GM12878 (cell line): ENCODE data around the gene GSKIP.

Experiments used
- ETV6 ChIP-seq, 2 experiments: fragments of 450-650 bp in 1 of 2; IDR thresholded peaks in 1 of 2; conservative IDR thresholded peaks in 1 of 2; 2 replicates each; pipeline ENCODE4 v1.6.1; 2014; ENCODE audit warnings: antibody characterized with exemption in 1 of 2, borderline replicate concordance in 1 of 2, low read depth in 1 of 2, mild to moderate bottlenecking in 1 of 2, moderate library complexity in 1 of 2
- LARP7 ChIP-seq: fragments of 450-650 bp; IDR thresholded peaks from 2 replicates; pipeline ENCODE4 v1.6.1; 2017; ENCODE audit warnings: mild to moderate bottlenecking
- MEF2A ChIP-seq: IDR thresholded peaks from 2 replicates; pipeline ENCODE4 v1.6.1; 2011; ENCODE audit warnings: low read depth, mild to moderate bottlenecking, low read length, moderate library complexity; ENCODE audit not compliant: insufficient read depth
- POLR2A ChIP-seq: IDR thresholded peaks from 2 replicates; pipeline ENCODE4 v1.6.1; 2011; ENCODE audit warnings: low read depth, mild to moderate bottlenecking, low read length
- USF2 ChIP-seq: IDR thresholded peaks from 2 replicates; pipeline ENCODE4 v1.6.1; 2011; ENCODE audit warnings: low read depth, low read length, improper control_type of control experiment, borderline replicate concordance
- ZNF24 ChIP-seq: fragments of 450-650 bp; IDR thresholded peaks from 2 replicates; pipeline ENCODE4 v1.6.1; 2017; ENCODE audit warnings: antibody characterized with exemption, mild to moderate bottlenecking
- TF ChIP-seq, protein P1 (sequence below), 3 experiments: IDR thresholded peaks in 2 of 3; conservative IDR thresholded peaks in 1 of 3; 2 replicates each; pipeline ENCODE4 v1.5.1; 2011; ENCODE audit warnings: low read depth in 3 of 3, low read length in 3 of 3, mild to moderate bottlenecking in 3 of 3, control low read depth in 2 of 3, moderate library complexity in 2 of 3, inconsistent platforms in 1 of 3, mixed read lengths in 1 of 3; ENCODE audit not compliant: control insufficient read depth in 2 of 3, insufficient read depth in 1 of 3; ENCODE audit errors: extremely low read depth in 1 of 3

- TF ChIP-seq, protein P1, sequence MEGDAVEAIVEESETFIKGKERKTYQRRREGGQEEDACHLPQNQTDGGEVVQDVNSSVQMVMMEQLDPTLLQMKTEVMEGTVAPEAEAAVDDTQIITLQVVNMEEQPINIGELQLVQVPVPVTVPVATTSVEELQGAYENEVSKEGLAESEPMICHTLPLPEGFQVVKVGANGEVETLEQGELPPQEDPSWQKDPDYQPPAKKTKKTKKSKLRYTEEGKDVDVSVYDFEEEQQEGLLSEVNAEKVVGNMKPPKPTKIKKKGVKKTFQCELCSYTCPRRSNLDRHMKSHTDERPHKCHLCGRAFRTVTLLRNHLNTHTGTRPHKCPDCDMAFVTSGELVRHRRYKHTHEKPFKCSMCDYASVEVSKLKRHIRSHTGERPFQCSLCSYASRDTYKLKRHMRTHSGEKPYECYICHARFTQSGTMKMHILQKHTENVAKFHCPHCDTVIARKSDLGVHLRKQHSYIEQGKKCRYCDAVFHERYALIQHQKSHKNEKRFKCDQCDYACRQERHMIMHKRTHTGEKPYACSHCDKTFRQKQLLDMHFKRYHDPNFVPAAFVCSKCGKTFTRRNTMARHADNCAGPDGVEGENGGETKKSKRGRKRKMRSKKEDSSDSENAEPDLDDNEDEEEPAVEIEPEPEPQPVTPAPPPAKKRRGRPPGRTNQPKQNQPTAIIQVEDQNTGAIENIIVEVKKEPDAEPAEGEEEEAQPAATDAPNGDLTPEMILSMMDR (IDR thresholded peaks at IDR 0.05 in 2 of 3, conservative IDR thresholded peaks at IDR 0.05 in 1 of 3; ENCODE audit: control insufficient read depth in 2 of 3, extremely low read depth in 1 of 3, insufficient read depth in 1 of 3, low read depth in 3 of 3, low read length in 3 of 3) = no peak
- TF ChIP-seq MEF2A (no peak), USF2 (no peak), ETV6 (conservative IDR thresholded peaks at IDR 0.05 in 1 of 2, IDR thresholded peaks at IDR 0.05 in 1 of 2; ENCODE audit: borderline replicate concordance in 1 of 2, low read depth in 1 of 2) (no peak), LARP7 (no peak), POLR2A (no peak), ZNF24 (no peak)
These were observed 5.2 kb downstream of the GSKIP start for GRCh38 chr14:96368534-96368933.
